K562 (cell line): Measurements from ENCODE around the gene GPD2. TPM values are rescaled to one million over a fixed set of nuclear protein-coding genes. Genes with fewer than 3 reads are reported as not detected.

Experiments
- ATAC-seq: fragments of 200-7000 bp; cut with Tn5 transposase; 3 replicates; pipeline ENCODE4 v1.9.1; 2020; ENCODE audit warnings: moderate library complexity
- BruUV-seq: library from RNA; stranded (reverse); fragments of 400-500 nt; replicated peaks from 2 replicates; lab custom pipeline; 2021; lab: Mats Ljungman, UMichigan
- CTCF ChIA-PET: fragments of 300-600 bp; formaldehyde crosslinking; extraction: SDS; loops from one replicate; lab custom pipeline; 2021; ENCODE audit warnings: low intra/inter-chr PET ratio; lab: Yijun Ruan, JAX
- POLR2A ChIA-PET: fragments of 300-600, 350-650 bp; sonication (Branson Sonifier 250); formaldehyde crosslinking; extraction: SDS; loops from one replicate; lab custom pipeline; 2021; ENCODE audit warnings: antibody characterized with exemption, inconsistent platforms; lab: Yijun Ruan, JAX
- DNase-seq, 4 experiments: peaks; one replicate each; pipeline versions ENCODE4 v3.0.0 to v3.0.0-alpha.2; 2011 to 2018; ENCODE audit warnings: low spot score in 3 of 4, mixed read lengths in 3 of 4; ENCODE audit errors: extremely low read depth in 1 of 4
- FAIRE-seq: peaks from 2 replicates; lab custom pipeline; 2011; peaks lifted over from hg19 to GRCh38; lab: Jason Lieb, UNC
- H2AFZ ChIP-seq: 2 replicates; pipeline ENCODE4 v1.6.0; 2011; ENCODE audit warnings: low read depth, low read length, control low read depth, inconsistent platforms
- H3K27ac ChIP-seq: fragments of 200-600 bp; 3 replicates; pipeline ENCODE4 v1.8.0; 2011; ENCODE audit warnings: low read depth, mild to moderate bottlenecking, control low read depth, inconsistent platforms, low read length, moderate library complexity, mixed read lengths; ENCODE audit errors: extremely low read depth
- H3K27me3 ChIP-seq, 2 experiments: fragments of 300-600 bp in 1 of 2; 2 replicates in 1 of 2; 3 replicates in 1 of 2; pipeline versions ENCODE4 v1.6.0 to v1.8.0; 2011; ENCODE audit warnings: inconsistent platforms in 2 of 2, low read length in 2 of 2, mild to moderate bottlenecking in 1 of 2, mixed read lengths in 1 of 2, moderate library complexity in 1 of 2; ENCODE audit not compliant: control insufficient read depth in 2 of 2, insufficient read depth in 2 of 2
- H3K36me3 ChIP-seq: fragments of 300-600 bp; 3 replicates; pipeline ENCODE4 v1.8.0; 2011; ENCODE audit warnings: mild to moderate bottlenecking, low read length, inconsistent platforms; ENCODE audit not compliant: control insufficient read depth, insufficient read depth
- H3K4me1 ChIP-seq, 2 experiments: fragments of 200-600 bp in 1 of 2; replicated peaks in 1 of 2; 2 replicates in 1 of 2; 3 replicates in 1 of 2; pipeline versions ENCODE4 v1.5.1 to v1.8.0; 2011; ENCODE audit warnings: inconsistent platforms in 2 of 2, low read length in 2 of 2, mild to moderate bottlenecking in 1 of 2, mixed read lengths in 1 of 2, moderate library complexity in 1 of 2; ENCODE audit not compliant: control insufficient read depth in 2 of 2, insufficient read depth in 2 of 2
- H3K4me2 ChIP-seq: 2 replicates; pipeline ENCODE4 v1.6.1; 2011; ENCODE audit warnings: low read length, control low read depth, inconsistent platforms, mixed read lengths; ENCODE audit not compliant: insufficient read depth
- H3K4me3 ChIP-seq: fragments of 200-600 bp; sonication (generic), shearing (Covaris generic); 2 replicates; pipeline ENCODE4 v1.5.1; 2016; ENCODE audit warnings: control low read depth, inconsistent platforms
- H3K79me2 ChIP-seq: fragments of 200-600 bp; 3 replicates; pipeline ENCODE4 v1.8.0; 2011; ENCODE audit warnings: low read length, inconsistent platforms; ENCODE audit not compliant: control insufficient read depth, insufficient read depth
- H3K9ac ChIP-seq, 2 experiments: 2 replicates each; pipeline versions ENCODE4 v1.6.0 to v1.6.1; 2011; ENCODE audit warnings: low read depth in 2 of 2, low read length in 2 of 2, control low read depth in 1 of 2, inconsistent platforms in 1 of 2, mild to moderate bottlenecking in 1 of 2, mixed read lengths in 1 of 2; ENCODE audit not compliant: insufficient read depth in 1 of 2
- H3K9me1 ChIP-seq: one replicate; pipeline ENCODE4 v1.6.0; 2011; ENCODE audit warnings: inconsistent platforms, mild to moderate bottlenecking, low read length, moderate library complexity; ENCODE audit not compliant: control insufficient read depth, insufficient read depth
- H3K9me3 ChIP-seq: replicated peaks from 2 replicates; pipeline ENCODE4 v1.5.1; 2011; ENCODE audit warnings: low read depth, low read length, inconsistent platforms; ENCODE audit not compliant: control insufficient read depth, insufficient read depth
- H4K20me1 ChIP-seq: replicated peaks from 2 replicates; pipeline ENCODE4 v1.6.1; 2011; ENCODE audit warnings: low read length, inconsistent platforms, mixed read lengths; ENCODE audit not compliant: control insufficient read depth, insufficient read depth
- ARID1B ChIP-seq: fragments of 450-650 bp; IDR thresholded peaks from 2 replicates; pipeline ENCODE4 v1.6.1; 2016; ENCODE audit warnings: antibody characterized with exemption, mild to moderate bottlenecking, inconsistent platforms
- CBFA2T3 ChIP-seq: fragments of 450-650 bp; IDR thresholded peaks from 2 replicates; pipeline ENCODE4 v1.6.1; 2017
- DEAF1 ChIP-seq: fragments of 450-650 bp; formaldehyde crosslinking; IDR thresholded peaks from 2 replicates; pipeline ENCODE4 v1.4.0; 2020; ENCODE audit warnings: mild to moderate bottlenecking, moderate library complexity
- HIVEP1 ChIP-seq: fragments of 250-450 bp; sonication (Bioruptor Pico); IDR thresholded peaks from 2 replicates; pipeline ENCODE4 v1.4.0; 2020; ENCODE audit warnings: mild to moderate bottlenecking
- HMG20A ChIP-seq: fragments of 450-650 bp; formaldehyde crosslinking; conservative IDR thresholded peaks from 2 replicates; pipeline ENCODE4 v1.4.0; 2020; ENCODE audit warnings: mild to moderate bottlenecking, mixed read lengths
- MCM2 ChIP-seq: fragments of 450-650 bp; IDR thresholded peaks from 2 replicates; pipeline ENCODE4 v1.6.1; 2017; ENCODE audit warnings: low read depth, mild to moderate bottlenecking
- NBN ChIP-seq: fragments of 450-650 bp; IDR thresholded peaks from 2 replicates; pipeline ENCODE4 v1.6.1; 2016; ENCODE audit warnings: low read depth, mild to moderate bottlenecking
- NRF1 ChIP-seq, 2 experiments: fragments of 450-650 bp; IDR thresholded peaks in 1 of 2; conservative IDR thresholded peaks in 1 of 2; 2 replicates each; pipeline ENCODE4 v1.6.1; 2014; ENCODE audit warnings: mild to moderate bottlenecking in 2 of 2
- RBM17 ChIP-seq: fragments of 200-400 bp; formaldehyde crosslinking; IDR thresholded peaks from 2 replicates; pipeline ENCODE4 v1.6.1; 2017; ENCODE audit warnings: low read depth, mild to moderate bottlenecking, low read length, borderline replicate concordance
- SUPT5H ChIP-seq: fragments of 450-650 bp; IDR thresholded peaks from 2 replicates; pipeline ENCODE4 v1.6.1; 2016
- ZNF12 ChIP-seq: sonication (generic); formaldehyde crosslinking; IDR thresholded peaks from 2 replicates; pipeline ENCODE4 v1.4.0; 2020; ENCODE audit warnings: mild to moderate bottlenecking, missing genetic modification reagents
- ZNF146 ChIP-seq: IDR thresholded peaks from one replicate; pipeline ENCODE4 v1.6.1; 2018; ENCODE audit warnings: missing compliant biosample characterization; ENCODE audit not compliant: unreplicated experiment
- ZNF212 ChIP-seq: fragments of 450-650 bp; formaldehyde crosslinking; IDR thresholded peaks from 2 replicates; pipeline ENCODE4 v1.4.0; 2020; ENCODE audit warnings: mild to moderate bottlenecking
- ZNF347 ChIP-seq: fragments of 450-650 bp; formaldehyde crosslinking; IDR thresholded peaks from 2 replicates; pipeline ENCODE4 v1.4.0; 2020; ENCODE audit warnings: low read depth, mild to moderate bottlenecking, moderate library complexity
- WGBS: fragments of 100-300 bp; shearing (Covaris generic); methylation state at CpG from one replicate; pipeline ENCODE4 v1.1.6; 2016; ENCODE audit warnings: low coverage, mixed read lengths; ENCODE audit not compliant: insufficient coverage; ENCODE audit errors: missing lambda C conversion rate; 5-methylcytosine and 5-hydroxymethylcytosine counted together
- in situ Hi-C: fragments of 300-500 bp; cut with MboI; formaldehyde crosslinking; loops from 4 replicates; pipeline ENCODE4 v1.15.0; 2018; ENCODE audit warnings: inconsistent platforms, mixed read lengths
- intact Hi-C: fragments of 100-400 bp; cut with micrococcal nuclease; formaldehyde crosslinking; loops from 2 replicates; pipeline ENCODE4 v1.14.2; 2022
- polyA plus RNA-seq, 8 experiments: library from polyadenylated mRNA; depleted of rRNA in 4 of 8; stranded (reverse) in 5 of 8; unstranded in 3 of 8; fragments of >200 nt; fragmentation: Nextera tagmentation in 2 of 8; fragmentation: Illumina TruSeq in 1 of 8; extraction: Ambion mirVana in 2 of 8; extraction: Trizol in 1 of 8; gene quantifications; 2 replicates each; pipeline versions ENCODE4 v1.2.1 to v1.2.3, GENCODE V29; 2011 to 2014; ENCODE audit warnings: inconsistent platforms in 1 of 8, missing spikeins in 1 of 8
- total RNA-seq, 7 experiments: library from RNA; depleted of rRNA in 6 of 7; stranded (reverse); fragments of >200 nt in 6 of 7; fragmentation: Illumina TruSeq in 2 of 7; extraction: Trizol in 2 of 7; gene quantifications; 2 replicates each; pipeline versions ENCODE4 v1.2.1 to v1.2.3, GENCODE V29; 2011 to 2021; ENCODE audit warnings: low replicate concordance in 1 of 7

The GPD2 gene
- total and polyA plus RNA-seq, 9 of the 15 experiments (the other 6 are each of a cell fraction or from before 2014, with no cell fraction given): 5.2 to 39.2 (median 19.0) TPM

- CTCF ChIA-PET: no interaction called here
- Histone ChIP-seq H3K4me2 (no peak overlapping the region), H3K9ac (no peak overlapping the region), H4K20me1 (no peaks in the 10 kb centered on the region), H3K4me1 (no peaks in the 10 kb centered on the region), H3K79me2 (no peaks in the 10 kb centered on the region), H3K27ac (no peak overlapping the region), H3K9me1 (no peaks in the 10 kb centered on the region), H3K36me3 (no peaks in the 10 kb centered on the region; the same call in 2 of the 3 replicates), H3K9me3 (no peaks in the 10 kb centered on the region), H2AFZ (no peak overlapping the region), H3K27me3 (no peaks in the 10 kb centered on the region), H3K4me3 (no peak overlapping the region)
- POLR2A ChIA-PET: no interaction called here
- ATAC-seq (no peak), DNase-seq (no peak), FAIRE-seq (no peak)
- WGBS: 40% methylated on average over 1 of the region's 1 CpG
- in situ Hi-C loops: no loop called here
- intact Hi-C loops: no loop called here
- no peak for TF ChIP-seq CBFA2T3
- TF ChIP-seq ZNF146 (CRISPR knock-in tag): no peak
- no peak for TF ChIP-seq HIVEP1 (CRISPR knock-in tag)
- TF ChIP-seq MCM2: no peak
- TF ChIP-seq NBN: no peak
- no peak for TF ChIP-seq HMG20A (CRISPR knock-in tag)
- TF ChIP-seq ARID1B: no peak
- no peak for TF ChIP-seq SUPT5H
- no peak for TF ChIP-seq ZNF347 (CRISPR knock-in tag)
- no peak for TF ChIP-seq DEAF1 (CRISPR knock-in tag)
- TF ChIP-seq NRF1 (conservative IDR thresholded peaks at IDR 0.05 in 1 of 2, IDR thresholded peaks at IDR 0.05 in 1 of 2): no peak
- no peak for TF ChIP-seq RBM17
- TF ChIP-seq ZNF12 (CRISPR knock-in tag): no peak
- no peak for TF ChIP-seq ZNF212 (CRISPR knock-in tag)
- TF ChIP-seq, all 486 proteins: peak for 0
- BruUV-seq: no TSS peak
Measured at GRCh38 chr2:156511122-156511521, 74.9 kb downstream of the GPD2 start.
